Measurements from ENCODE around the gene WWTR1.

WWTR1 gene

GRCh38 chr3:149630806-149631205, 27.0 kb downstream of the WWTR1 start:
- in situ Hi-C loops (cut with MboI; ENCODE audit: low pct_unique_long_range_greater_than_20kb, low sequenced_read_pairs, unreplicated experiment) = no loop called here
- DNase-seq (ENCODE audit: low spot score) = no peak
- no peak for TF ChIP-seq CTCF (IDR thresholded peaks at IDR 0.05; ENCODE audit: extremely low read depth, insufficient read depth, missing control alignments)

- TF ChIP-seq CTCF (IDR thresholded peaks at IDR 0.05; ENCODE audit: extremely low read depth, insufficient read depth, missing control alignments) = no peak
- no peak for DNase-seq (ENCODE audit: low spot score)
- in situ Hi-C loops (cut with MboI; ENCODE audit: low pct_unique_long_range_greater_than_20kb, low sequenced_read_pairs, unreplicated experiment) = no loop called here
Measured at GRCh38 chr3:149628957-149629670, 28.7 kb downstream of the WWTR1 start.

- TF ChIP-seq CTCF (IDR thresholded peaks at IDR 0.05; ENCODE audit: extremely low read depth, insufficient read depth, missing control alignments) = no peak
- DNase-seq (ENCODE audit: low spot score) = no peak
- in situ Hi-C loops (cut with MboI; ENCODE audit: low pct_unique_long_range_greater_than_20kb, low sequenced_read_pairs, unreplicated experiment) = no loop called here
Measured at GRCh38 chr3:149626671-149627070, 31.2 kb downstream of the WWTR1 start.

GRCh38 chr3:149625795-149626194, 32.0 kb downstream of the WWTR1 start:
- no peak for DNase-seq (ENCODE audit: low spot score)
- no peak for TF ChIP-seq CTCF (IDR thresholded peaks at IDR 0.05; ENCODE audit: extremely low read depth, insufficient read depth, missing control alignments)
- in situ Hi-C loops (cut with MboI; ENCODE audit: low pct_unique_long_range_greater_than_20kb, low sequenced_read_pairs, unreplicated experiment) = no loop called here

GRCh38 chr3:149623824-149624223, 34.0 kb downstream of the WWTR1 start:
- no peak for TF ChIP-seq CTCF (IDR thresholded peaks at IDR 0.05; ENCODE audit: extremely low read depth, insufficient read depth, missing control alignments)
- in situ Hi-C loops (cut with MboI; ENCODE audit: low pct_unique_long_range_greater_than_20kb, low sequenced_read_pairs, unreplicated experiment) = no loop called here
- no peak for DNase-seq (ENCODE audit: low spot score)

- in situ Hi-C loops (cut with MboI; ENCODE audit: low pct_unique_long_range_greater_than_20kb, low sequenced_read_pairs, unreplicated experiment) = no loop called here
- no peak for DNase-seq (ENCODE audit: low spot score)
Measured at GRCh38 chr3:149621218-149622005, 36.4 kb downstream of the WWTR1 start.

More at GRCh38 chr3:149621218-149622005, 36.4 kb downstream of the WWTR1 start:
- TF ChIP-seq CTCF (IDR thresholded peaks at IDR 0.05; ENCODE audit: extremely low read depth, insufficient read depth, missing control alignments) = no peak

All from GM13977 (cell line).